Calu3 (cell line): ENCODE data around the gene C1QTNF9. TPM values are rescaled to one million over a fixed set of nuclear protein-coding genes. Genes with fewer than 3 reads are reported as not detected.
A peak's percentile ranks its signal among the peaks of the same experiment; 100 is the strongest.

Experiments
- BruUV-seq: library from RNA; stranded (reverse); fragments of 400-500 nt; replicated peaks from 2 replicates; lab custom pipeline; 2021; lab: Mats Ljungman, UMichigan
- CTCF ChIA-PET: fragments of 300-600 bp; sonication (Branson Sonifier 250); formaldehyde crosslinking; loops from one replicate; lab custom pipeline; 2022; ENCODE audit warnings: antibody characterized with exemption; lab: Charles Lee
- DNase-seq: peaks from one replicate; pipeline ENCODE4 v3.0.0; 2022
- H3K27ac Mint-ChIP-seq: one replicate; pipeline ENCODE4 v1.8.0; 2022; ENCODE audit warnings: mixed read lengths; ENCODE audit not compliant: unreplicated experiment
- H3K27me3 Mint-ChIP-seq: one replicate; pipeline ENCODE4 v1.8.0; 2022; ENCODE audit warnings: mixed read lengths; ENCODE audit not compliant: unreplicated experiment
- H3K36me3 Mint-ChIP-seq: one replicate; pipeline ENCODE4 v1.8.0; 2022; ENCODE audit warnings: mild to moderate bottlenecking, moderate library complexity, mixed read lengths; ENCODE audit not compliant: insufficient read depth, unreplicated experiment
- H3K4me1 Mint-ChIP-seq: one replicate; pipeline ENCODE4 v1.8.0; 2022; ENCODE audit warnings: mild to moderate bottlenecking, low read depth, mixed read lengths; ENCODE audit not compliant: unreplicated experiment
- H3K4me3 Mint-ChIP-seq: one replicate; pipeline ENCODE4 v1.8.0; 2022; ENCODE audit warnings: mild to moderate bottlenecking, low read depth, moderate library complexity, mixed read lengths; ENCODE audit not compliant: unreplicated experiment
- H3K9me3 Mint-ChIP-seq: one replicate; pipeline ENCODE4 v1.8.0; 2022; ENCODE audit warnings: low read depth, mixed read lengths; ENCODE audit not compliant: unreplicated experiment
- CTCF ChIP-seq: fragments of 200-600 bp; IDR thresholded peaks from one replicate; pipeline ENCODE4 v1.8.0; 2022; ENCODE audit warnings: antibody characterized with exemption; ENCODE audit not compliant: unreplicated experiment
- intact Hi-C: fragments of 100-400 bp; cut with micrococcal nuclease; formaldehyde crosslinking; loops from one replicate; pipeline ENCODE4 v1.10.0; 2022; ENCODE audit not compliant: unreplicated experiment
- total RNA-seq: library from RNA; stranded (reverse); gene quantifications from 2 replicates; pipeline ENCODE4 v1.2.3, GENCODE V29; 2022

Gene C1QTNF9
- total RNA-seq, 1 experiment from 2014 or later = not detected

DNA sequence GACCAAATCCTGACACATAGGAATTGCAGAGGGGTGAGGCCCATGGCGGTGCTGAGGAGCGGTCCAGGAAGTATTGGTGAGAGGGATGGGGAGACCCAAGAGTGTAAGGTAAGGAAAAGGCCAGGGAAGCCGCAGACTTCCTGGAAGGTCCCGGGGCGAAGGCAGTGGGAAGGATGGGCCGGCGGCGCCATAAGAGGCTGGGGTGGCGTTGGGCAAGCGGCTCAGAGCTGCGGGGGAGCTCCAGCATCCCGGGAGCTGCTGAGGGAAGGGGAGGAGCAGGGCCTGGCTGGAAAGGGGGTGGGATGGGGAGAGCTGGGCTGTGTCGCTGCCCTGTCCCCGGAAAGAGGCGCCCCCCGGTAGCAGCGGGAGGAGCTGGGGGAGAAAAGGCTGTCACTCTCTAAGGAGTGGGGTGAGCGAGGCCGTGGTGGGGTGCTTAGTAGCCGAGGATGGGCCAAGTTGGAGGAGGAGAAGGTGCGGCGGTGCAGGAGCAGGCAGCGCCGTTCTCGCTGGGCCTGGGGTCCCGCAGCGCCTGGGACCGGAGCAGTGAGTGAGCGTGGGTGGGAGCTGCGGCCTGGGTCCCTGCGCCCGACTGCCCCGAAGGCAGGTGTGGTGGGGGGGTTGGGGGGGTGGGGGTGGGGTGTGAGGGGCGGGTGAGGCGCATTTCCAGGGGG, 30.7 kb downstream of the C1QTNF9 start:
- BruUV-seq = no TSS peak
- Mint-ChIP-seq H3K9me3 (no peaks in the 10 kb centered on the region), H3K27ac (no peak overlapping the region), H3K36me3 (no peaks in the 10 kb centered on the region), H3K4me1 (no peaks in the 10 kb centered on the region), H3K4me3 (no peak overlapping the region), H3K27me3 (no peaks in the 10 kb centered on the region)
- DNase-seq = no peak
- no peak for TF ChIP-seq CTCF
- CTCF ChIA-PET = no interaction called here
- intact Hi-C loops = no loop called here

- CTCF ChIA-PET = no interaction called here
- Mint-ChIP-seq H3K36me3 (no peaks in the 10 kb centered on the region), H3K27me3 (no peaks in the 10 kb centered on the region), H3K4me3 (no peak overlapping the region), H3K27ac (no peak overlapping the region), H3K4me1 (no peaks in the 10 kb centered on the region), H3K9me3 (no peaks in the 10 kb centered on the region)
- no TSS peak for BruUV-seq
- TF ChIP-seq CTCF = no peak
- no peak for DNase-seq
- intact Hi-C loops = no loop called here
Observed at GRCh38 chr13:24340608-24340955, 31.2 kb downstream of the C1QTNF9 start.

- intact Hi-C loops = no loop called here
- Mint-ChIP-seq H3K27me3 (no peaks in the 10 kb centered on the region), H3K27ac (no peak overlapping the region), H3K4me1 (no peaks in the 10 kb centered on the region), H3K9me3 (no peaks in the 10 kb centered on the region), H3K4me3 (no peak overlapping the region), H3K36me3 (no peaks in the 10 kb centered on the region)
- no peak for TF ChIP-seq CTCF
- DNase-seq = no peak
- no TSS peak for BruUV-seq
- CTCF ChIA-PET = no interaction called here
Observed at GRCh38 chr13:24341439-24341838, 32.1 kb downstream of the C1QTNF9 start.

DNA sequence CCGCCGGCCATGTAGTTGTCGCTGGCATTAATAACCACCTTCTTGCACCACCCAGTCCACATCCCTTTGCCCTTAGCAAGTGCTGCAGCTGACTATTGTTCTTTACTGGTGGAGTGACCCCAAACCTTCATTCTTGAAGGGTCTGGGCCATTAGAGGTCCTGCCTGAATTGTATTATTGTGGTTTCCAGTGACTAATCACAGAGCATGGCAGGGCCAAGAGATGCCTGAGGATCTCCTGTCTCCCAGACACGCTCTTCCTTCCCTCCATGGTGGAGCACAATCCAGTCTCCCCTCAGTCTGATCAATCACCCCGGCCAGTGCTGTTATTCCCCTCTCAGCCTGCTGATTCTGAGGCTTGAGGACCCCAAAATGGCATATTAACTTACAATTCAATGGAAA, 39.0 kb downstream of the C1QTNF9 start:
- peak; percentile 4 for DNase-seq
- CTCF ChIA-PET = no interaction called here
- intact Hi-C loops = no loop called here
- H3K27ac Mint-ChIP-seq = peak overlapping the region; percentile 100
- peak overlapping the region; percentile 58 for H3K4me3 Mint-ChIP-seq
- no peaks in the 10 kb centered on the region for H3K9me3 Mint-ChIP-seq
- TSS peak; percentile 71 for BruUV-seq
- no peaks in the 10 kb centered on the region for H3K27me3 Mint-ChIP-seq
- no peak for TF ChIP-seq CTCF
- peaks cover 25% of the 10 kb centered on the region for H3K4me1 Mint-ChIP-seq
- peaks cover 3% of the 10 kb centered on the region for H3K36me3 Mint-ChIP-seq
